GM20000 (cell line): ENCODE measurements around the gene FOXP1.

Experiments used
- DNase-seq: peaks from one replicate; pipeline ENCODE4 v3.0.0; 2012; ENCODE audit warnings: low spot score
- TF ChIP-seq, protein P1 (sequence below): IDR thresholded peaks from 2 replicates; pipeline ENCODE4 v1.5.1; 2012; ENCODE audit warnings: mild to moderate bottlenecking, control low read depth; ENCODE audit errors: extremely low read depth, missing control alignments

The FOXP1 gene

DNA sequence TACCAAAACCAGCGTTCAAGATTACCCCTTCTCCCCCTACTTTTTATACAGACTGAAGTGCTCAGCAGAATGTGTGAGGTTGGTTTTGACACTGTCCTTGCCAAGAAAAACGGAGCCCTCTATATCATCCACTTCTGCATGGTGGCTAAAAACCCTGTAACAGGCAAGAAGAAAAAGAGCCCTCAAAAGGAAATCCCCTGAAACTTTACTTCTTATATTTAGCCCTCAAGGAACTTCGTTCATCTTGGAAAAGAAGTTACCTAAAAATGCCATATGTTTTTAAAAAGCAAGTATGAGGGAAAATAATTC is 473.6 kb downstream of the FOXP1 start:
- TF ChIP-seq, protein P1, sequence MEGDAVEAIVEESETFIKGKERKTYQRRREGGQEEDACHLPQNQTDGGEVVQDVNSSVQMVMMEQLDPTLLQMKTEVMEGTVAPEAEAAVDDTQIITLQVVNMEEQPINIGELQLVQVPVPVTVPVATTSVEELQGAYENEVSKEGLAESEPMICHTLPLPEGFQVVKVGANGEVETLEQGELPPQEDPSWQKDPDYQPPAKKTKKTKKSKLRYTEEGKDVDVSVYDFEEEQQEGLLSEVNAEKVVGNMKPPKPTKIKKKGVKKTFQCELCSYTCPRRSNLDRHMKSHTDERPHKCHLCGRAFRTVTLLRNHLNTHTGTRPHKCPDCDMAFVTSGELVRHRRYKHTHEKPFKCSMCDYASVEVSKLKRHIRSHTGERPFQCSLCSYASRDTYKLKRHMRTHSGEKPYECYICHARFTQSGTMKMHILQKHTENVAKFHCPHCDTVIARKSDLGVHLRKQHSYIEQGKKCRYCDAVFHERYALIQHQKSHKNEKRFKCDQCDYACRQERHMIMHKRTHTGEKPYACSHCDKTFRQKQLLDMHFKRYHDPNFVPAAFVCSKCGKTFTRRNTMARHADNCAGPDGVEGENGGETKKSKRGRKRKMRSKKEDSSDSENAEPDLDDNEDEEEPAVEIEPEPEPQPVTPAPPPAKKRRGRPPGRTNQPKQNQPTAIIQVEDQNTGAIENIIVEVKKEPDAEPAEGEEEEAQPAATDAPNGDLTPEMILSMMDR = no peak
- no peak for DNase-seq

DNA sequence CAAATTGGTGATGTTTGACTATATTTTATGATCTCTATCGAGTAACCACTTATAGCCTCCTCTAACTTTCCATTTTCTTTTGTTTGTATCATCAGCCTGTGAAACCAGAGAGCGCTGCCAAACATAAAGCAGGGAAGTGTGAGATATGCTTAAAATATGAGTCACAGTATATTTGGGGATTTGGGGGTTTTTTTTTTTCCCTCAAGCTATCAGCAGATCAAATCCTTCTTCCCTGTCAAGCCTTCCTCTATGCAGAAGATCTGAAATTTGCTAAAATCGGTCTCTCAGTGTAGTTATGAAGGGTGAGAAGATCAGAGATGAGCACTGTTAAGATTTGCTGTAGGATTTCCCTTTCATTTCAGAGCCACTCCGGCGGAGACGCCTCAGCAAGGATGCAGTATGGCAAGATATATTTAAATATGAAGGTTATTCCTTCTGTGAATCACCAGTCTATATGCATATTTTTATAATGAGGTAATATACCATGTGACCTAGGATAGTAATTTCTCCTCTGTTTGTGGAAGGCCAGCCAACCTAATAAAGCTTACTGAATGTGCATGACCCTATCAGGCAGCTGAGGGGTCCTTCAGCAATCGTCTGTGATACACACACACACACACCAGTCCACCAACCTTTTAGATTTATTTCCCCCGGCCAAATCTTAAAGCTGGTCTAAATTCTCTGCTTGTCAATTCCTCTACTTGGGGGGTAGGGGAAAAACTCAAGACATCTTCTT is 474.1 kb downstream of the FOXP1 start:
- TF ChIP-seq, protein P1 = no peak
- no peak for DNase-seq

DNA sequence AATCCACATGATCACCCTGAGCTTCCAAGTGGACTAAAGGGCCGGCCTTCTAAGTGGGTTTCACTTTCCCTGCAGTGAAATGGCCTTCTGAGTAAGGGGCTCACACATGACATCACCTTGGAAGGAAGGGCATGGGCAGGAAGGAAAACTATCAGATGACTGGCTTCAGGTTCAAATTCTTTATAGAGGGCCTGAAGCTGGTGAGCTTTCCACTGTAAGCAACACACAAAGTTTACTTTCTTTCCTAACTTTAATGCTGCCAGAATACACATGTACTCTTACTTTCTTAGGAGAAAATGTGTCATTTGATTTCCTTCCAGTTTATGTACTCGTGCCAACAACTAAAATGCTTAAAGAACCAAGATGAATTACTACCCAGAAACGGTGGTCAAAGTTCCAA is 475.6 kb downstream of the FOXP1 start:
- no peak for DNase-seq
- TF ChIP-seq, protein P1 = no peak

DNA sequence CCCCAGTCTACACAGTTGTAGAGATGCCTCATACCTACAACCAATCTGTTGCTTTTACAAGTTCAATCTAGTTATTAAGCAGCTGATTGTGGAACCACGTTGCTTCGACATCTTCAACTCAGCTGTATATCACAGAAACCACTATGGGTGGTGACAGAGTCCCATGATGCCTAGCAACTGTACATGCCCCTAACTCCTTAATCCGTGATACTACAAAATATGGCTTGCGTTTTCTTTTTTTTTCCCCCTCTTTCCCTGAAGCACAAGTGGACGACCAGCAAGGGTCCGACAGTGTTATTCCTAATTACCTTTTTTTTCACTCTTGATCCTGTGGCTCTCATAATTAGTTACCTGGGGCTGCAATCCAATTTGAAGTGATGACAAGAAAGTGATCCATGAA is 478.6 kb downstream of the FOXP1 start:
- DNase-seq = no peak
- TF ChIP-seq, protein P1 = no peak

DNA sequence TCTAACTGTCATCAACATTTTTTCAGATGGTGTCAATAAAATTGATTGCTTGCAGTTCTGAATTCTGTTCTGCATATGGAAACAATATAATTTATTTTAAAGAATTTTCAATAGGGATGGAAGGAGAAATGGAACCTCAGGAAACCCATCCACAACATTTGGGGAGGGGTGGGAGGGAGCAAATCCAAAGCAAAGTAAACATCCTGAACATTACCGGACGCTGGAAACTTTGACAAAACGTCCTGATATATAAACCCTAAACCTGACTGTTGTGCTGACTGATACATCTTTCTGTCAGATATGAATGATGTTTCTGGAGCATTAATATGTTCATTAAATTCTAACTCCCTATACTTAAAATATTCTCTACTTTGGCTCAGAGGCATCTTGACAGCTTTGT is 479.0 kb downstream of the FOXP1 start:
- TF ChIP-seq, protein P1 = no peak

DNA sequence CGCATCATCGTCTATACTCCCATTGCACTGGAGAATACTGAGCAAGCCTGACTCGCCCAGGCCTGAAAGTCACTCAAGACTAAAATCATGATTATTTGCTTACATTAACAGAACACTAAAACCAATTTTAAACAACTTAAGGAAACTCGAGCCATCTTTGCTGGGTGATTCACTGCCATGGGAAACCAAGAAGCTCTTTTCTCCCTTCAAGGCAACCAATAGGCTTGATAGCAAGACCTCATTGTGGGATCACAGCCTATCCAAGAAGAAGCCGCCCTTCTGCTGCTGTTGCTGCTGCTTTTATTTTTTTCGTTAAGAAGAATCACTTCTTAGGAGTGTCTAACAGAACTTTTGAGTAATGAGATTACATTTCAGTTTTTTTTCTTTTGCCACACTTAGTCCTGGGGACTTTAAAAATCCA is 479.4 kb downstream of the FOXP1 start:
- TF ChIP-seq, protein P1 = no peak
- no peak for DNase-seq

More for the DNA sequence above, 479.0 kb downstream of the FOXP1 start:
- DNase-seq = no peak

DNA sequence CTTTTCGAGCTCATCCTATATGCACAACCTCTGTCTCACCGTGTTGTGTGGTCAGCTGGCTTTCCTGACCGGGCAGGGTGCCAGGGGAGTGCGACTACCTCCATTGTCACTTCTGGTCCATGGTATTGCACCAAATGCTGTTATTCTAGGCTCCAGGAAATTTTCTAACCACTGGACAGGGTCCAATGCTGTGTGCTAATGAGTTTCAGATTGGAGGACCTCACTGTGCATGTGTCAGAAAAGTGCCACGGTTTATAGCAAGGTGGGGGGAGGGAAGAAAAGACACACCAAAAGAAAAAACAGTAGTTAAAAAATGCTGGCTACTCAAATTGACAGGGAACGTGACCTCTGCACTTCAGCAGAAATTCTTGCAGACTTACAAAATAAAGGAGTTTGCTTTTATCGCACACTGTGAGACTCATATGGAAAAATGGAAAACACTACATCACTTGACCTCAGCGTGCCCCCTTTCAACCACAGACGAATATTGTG is 480.1 kb downstream of the FOXP1 start:
- TF ChIP-seq, protein P1 = no peak
- DNase-seq = no peak
